ENCODE measurements around the gene LOXL3. TPM values are rescaled to one million over a fixed set of nuclear protein-coding genes. Genes with fewer than 3 reads are reported as not detected.

The LOXL3 gene
- total and polyA plus RNA-seq, 2 donors = 8.6 to 14.6 TPM

- no peak for DNase-seq (ENCODE audit: extremely low spot score)
- H3K4me3 ChIP-seq (ENCODE audit: low read depth, low read length) = no peak overlapping the region
- no peaks in the 10 kb centered on the region for H3K4me1 ChIP-seq (ENCODE audit: insufficient read depth)
- 69% methylated on average over 3 of the region's 3 CpGs for WGBS
- H3K27ac ChIP-seq (ENCODE audit: low read depth) = no peak overlapping the region
- no peaks in the 10 kb centered on the region for H3K36me3 ChIP-seq (ENCODE audit: insufficient read depth)
Observed at GRCh38 chr2:74522516-74522915, 31.2 kb downstream of the LOXL3 start.

- H3K4me1 ChIP-seq (ENCODE audit: insufficient read depth) = peaks cover 3% of the 10 kb centered on the region
- DNase-seq (ENCODE audit: extremely low spot score) = no peak
- WGBS = 57% methylated on average over 13 of the region's 13 CpGs
- H3K4me3 ChIP-seq (ENCODE audit: low read depth, low read length) = peak overlapping the region; percentile 22
- H3K36me3 ChIP-seq (ENCODE audit: insufficient read depth) = no peaks in the 10 kb centered on the region
- no peak overlapping the region for H3K27ac ChIP-seq (ENCODE audit: low read depth)
Observed at GRCh38 chr2:74516650-74517049, 37.1 kb downstream of the LOXL3 start.

GRCh38 chr2:74515981-74516633, 37.6 kb downstream of the LOXL3 start:
- 2% methylated on average over 72 of the region's 72 CpGs for whole genome bisulfite sequencing
- Histone ChIP-seq H3K4me1 (ENCODE audit: insufficient read depth) (peaks cover 3% of the 10 kb centered on the region), H3K4me3 (ENCODE audit: low read depth, low read length) (peak overlapping the region; percentile 22), H3K36me3 (ENCODE audit: insufficient read depth) (no peaks in the 10 kb centered on the region), H3K27ac (ENCODE audit: low read depth) (no peak overlapping the region)
- no peak for DNase-seq (ENCODE audit: extremely low spot score)

- Histone ChIP-seq H3K36me3 (ENCODE audit: insufficient read depth) (no peaks in the 10 kb centered on the region), H3K4me3 (ENCODE audit: low read depth, low read length) (peak overlapping the region; percentile 22), H3K27ac (ENCODE audit: low read depth) (no peak overlapping the region), H3K4me1 (ENCODE audit: insufficient read depth) (peaks cover 3% of the 10 kb centered on the region)
- 4% methylated on average over 60 of the region's 60 CpGs for WGBS
- no peak for DNase-seq (ENCODE audit: extremely low spot score)
Observed at GRCh38 chr2:74515271-74515980, 38.3 kb downstream of the LOXL3 start.

GRCh38 chr2:74514368-74515270, 39.1 kb downstream of the LOXL3 start, which contains the start of gene TLX2:
TSS of gene TLX2 (plus strand) at chr2:74514450. CDS start at chr2:74514807, 357 bp downstream.
- peaks cover 3% of the 10 kb centered on the region for H3K4me1 ChIP-seq (ENCODE audit: insufficient read depth)
- 3% methylated on average over 82 of the region's 82 CpGs for WGBS
- H3K27ac ChIP-seq (ENCODE audit: low read depth) = no peak within 1 kb of the TSS
- DNase-seq (ENCODE audit: extremely low spot score) = no peak
- no peaks in the 10 kb centered on the region for H3K36me3 ChIP-seq (ENCODE audit: insufficient read depth)
- no peak within 1 kb of the TSS for H3K4me3 ChIP-seq (ENCODE audit: low read depth, low read length)

- 4% methylated on average over 52 of the region's 52 CpGs for WGBS
- no peak overlapping the region for H3K4me3 ChIP-seq (ENCODE audit: low read depth, low read length)
- DNase-seq (ENCODE audit: extremely low spot score) = no peak
Observed at GRCh38 chr2:74513605-74514367, 40.0 kb downstream of the LOXL3 start.

GRCh38 chr2:74512744-74513604, 40.8 kb downstream of the LOXL3 start:
- WGBS = 4% methylated on average over 36 of the region's 36 CpGs
- Histone ChIP-seq H3K4me1 (ENCODE audit: insufficient read depth) (peaks cover 3% of the 10 kb centered on the region), H3K36me3 (ENCODE audit: insufficient read depth) (no peaks in the 10 kb centered on the region), H3K27ac (ENCODE audit: low read depth) (no peak overlapping the region), H3K4me3 (ENCODE audit: low read depth, low read length) (no peak overlapping the region)
- DNase-seq (ENCODE audit: extremely low spot score) = no peak

More at GRCh38 chr2:74513605-74514367, 40.0 kb downstream of the LOXL3 start:
- no peak overlapping the region for H3K27ac ChIP-seq (ENCODE audit: low read depth)
- peaks cover 3% of the 10 kb centered on the region for H3K4me1 ChIP-seq (ENCODE audit: insufficient read depth)
- H3K36me3 ChIP-seq (ENCODE audit: insufficient read depth) = no peaks in the 10 kb centered on the region

- Histone ChIP-seq H3K36me3 (ENCODE audit: insufficient read depth) (no peaks in the 10 kb centered on the region), H3K4me1 (ENCODE audit: insufficient read depth) (peaks cover 3% of the 10 kb centered on the region), H3K4me3 (ENCODE audit: low read depth, low read length) (no peak overlapping the region), H3K27ac (ENCODE audit: low read depth) (no peak overlapping the region)
- DNase-seq (ENCODE audit: extremely low spot score) = no peak
- 30% methylated on average over 11 of the region's 11 CpGs for WGBS
Observed at GRCh38 chr2:74511104-74511989, 42.4 kb downstream of the LOXL3 start.

GRCh38 chr2:74510272-74510671, 43.5 kb downstream of the LOXL3 start:
- Histone ChIP-seq H3K4me3 (ENCODE audit: low read depth, low read length) (no peak overlapping the region), H3K36me3 (ENCODE audit: insufficient read depth) (no peaks in the 10 kb centered on the region), H3K4me1 (ENCODE audit: insufficient read depth) (peaks cover 3% of the 10 kb centered on the region), H3K27ac (ENCODE audit: low read depth) (no peak overlapping the region)
- no peak for DNase-seq (ENCODE audit: extremely low spot score)
- whole genome bisulfite sequencing = 75% methylated on average over 4 of the region's 4 CpGs

- Histone ChIP-seq H3K27ac (ENCODE audit: low read depth) (peak overlapping the region; percentile 65), H3K4me1 (ENCODE audit: insufficient read depth) (no peaks in the 10 kb centered on the region), H3K4me3 (ENCODE audit: low read depth, low read length) (peak overlapping the region; percentile 54), H3K36me3 (ENCODE audit: insufficient read depth) (no peaks in the 10 kb centered on the region)
- 10% methylated on average over 38 of the region's 38 CpGs for WGBS
- DNase-seq (ENCODE audit: extremely low spot score) = no peak
Observed at GRCh38 chr2:74507926-74508520, 45.7 kb downstream of the LOXL3 start.

- H3K4me1 ChIP-seq (ENCODE audit: insufficient read depth) = no peaks in the 10 kb centered on the region
Observed at GRCh38 chr2:74507145-74507925, 46.4 kb downstream of the LOXL3 start, which contains the start of gene PCGF1. TSS of gene PCGF1 (minus strand) at chr2:74507695. CDS start at chr2:74507668, 27 bp downstream.

More at GRCh38 chr2:74507145-74507925, 46.4 kb downstream of the LOXL3 start, which contains the start of gene PCGF1:
- Histone ChIP-seq H3K36me3 (ENCODE audit: insufficient read depth) (no peaks in the 10 kb centered on the region), H3K4me3 (ENCODE audit: low read depth, low read length) (peak within 1 kb of the TSS; percentile 54), H3K27ac (ENCODE audit: low read depth) (peak within 1 kb of the TSS; percentile 95)
- WGBS = under 1% methylated on average over 56 of the region's 56 CpGs
- peak; percentile 97 for DNase-seq (ENCODE audit: extremely low spot score)

Data from urinary bladder (tissue), 4 donors.